Uterus (tissue), 4 donors: ENCODE measurements around the gene FHAD1. TPM values are rescaled to one million over a fixed set of nuclear protein-coding genes. Genes with fewer than 3 reads are reported as not detected.

Source experiments
- DNase-seq, 2 donors: peaks; one replicate each; pipeline ENCODE4 v3.0.0-alpha.2; 2019 to 2020
- H3K27ac ChIP-seq, 2 donors: fragments of 200-600 bp; sonication (generic); 1 replicate in 1 of 2; 2 replicates in 1 of 2; pipeline ENCODE4 v1.5.1; 2016 to 2018
- H3K27me3 ChIP-seq, 2 donors: fragments of 200-600 bp; sonication (generic); one replicate each; pipeline ENCODE4 v1.5.1; 2018 to 2019; ENCODE audit warnings: control low read depth in 1 of 2
- H3K36me3 ChIP-seq, 2 donors: fragments of 200-600 bp; sonication (generic); one replicate each; pipeline ENCODE4 v1.5.1; 2019; ENCODE audit warnings: control low read depth in 1 of 2
- H3K4me1 ChIP-seq, 2 donors: fragments of 200-600 bp; sonication (generic); one replicate each; pipeline ENCODE4 v1.5.1; 2018 to 2019; ENCODE audit warnings: control low read depth in 1 of 2
- H3K4me3 ChIP-seq, 2 donors: fragments of 200-600 bp; sonication (generic); 1 replicate in 1 of 2; 2 replicates in 1 of 2; pipeline ENCODE4 v1.5.1; 2018 to 2019; ENCODE audit warnings: mild to moderate bottlenecking in 1 of 2
- H3K9me3 ChIP-seq, 2 donors: fragments of 200-600 bp; sonication (generic); one replicate each; pipeline ENCODE4 v1.5.1; 2019; ENCODE audit warnings: control low read depth in 1 of 2
- CTCF ChIP-seq, 4 experiments: fragments of 200-600 bp in 2 of 4; fragments of 450-650 bp in 2 of 4; sonication (generic) in 2 of 4; IDR thresholded peaks; one replicate each; pipeline ENCODE4 v1.5.1; 2016 to 2019; ENCODE audit warnings: antibody characterized with exemption in 4 of 4, mild to moderate bottlenecking in 2 of 4, moderate library complexity in 1 of 4
- POLR2A ChIP-seq, 2 donors: fragments of 450-650 bp; IDR thresholded peaks; one replicate each; pipeline ENCODE4 v1.6.1; 2016; ENCODE audit warnings: antibody characterized with exemption in 2 of 2, mild to moderate bottlenecking in 1 of 2, moderate library complexity in 1 of 2
- intact Hi-C: fragments of 100-400 bp; cut with DNase I; formaldehyde crosslinking; loops from one replicate; pipeline ENCODE4 v1.15.1; 2023; ENCODE audit warnings: low total_unique reads
- total RNA-seq, 4 donors: library from RNA; depleted of rRNA in 3 of 4; stranded (reverse); fragments of >200 nt in 3 of 4; gene quantifications; one replicate each; pipeline versions ENCODE4 v1.1.0 to v1.2.4, GENCODE V29; 2014 to 2023
- donor health status: DM: yes; HTN: yes; CAD: no.

Gene FHAD1
- total RNA-seq, 4 donors from 2014 or later, result 1.1 to 4.1 TPM; not detected in 2

GRCh38 chr1:15397236-15397635 is 150.2 kb downstream of the FHAD1 start:
- no peak overlapping the region for H3K27ac ChIP-seq
- no peaks in the 10 kb centered on the region for H3K27me3 ChIP-seq
- DNase-seq, result no peak
- intact Hi-C loops, result no loop called here
- peaks cover 0 to 3% of the 10 kb centered on the region in 2 donors for H3K9me3 ChIP-seq
- H3K4me1 ChIP-seq, result no peaks in the 10 kb centered on the region
- TF ChIP-seq CTCF (IDR thresholded peaks at IDR 0.05), result no peak
- no peaks in the 10 kb centered on the region for H3K36me3 ChIP-seq
- no peak overlapping the region for H3K4me3 ChIP-seq

- no peak for DNase-seq
- no peak overlapping the region for H3K27ac ChIP-seq
- H3K36me3 ChIP-seq, result no peaks in the 10 kb centered on the region
- H3K4me1 ChIP-seq, result no peaks in the 10 kb centered on the region
- intact Hi-C loops, result no loop called here
- H3K27me3 ChIP-seq, result no peaks in the 10 kb centered on the region
- no peak overlapping the region for H3K4me3 ChIP-seq
- H3K9me3 ChIP-seq, result peaks cover 0 to 3% of the 10 kb centered on the region in 2 donors
- TF ChIP-seq CTCF (IDR thresholded peaks at IDR 0.05), result no peak
- TF ChIP-seq POLR2A (IDR thresholded peaks at IDR 0.05), result no peak
These were observed 152.7 kb downstream of the FHAD1 start for GRCh38 chr1:15399710-15400109.

GRCh38 chr1:15400627-15401026 is 153.6 kb downstream of the FHAD1 start:
- no peak for DNase-seq
- intact Hi-C loops, result no loop called here
- H3K27ac ChIP-seq, result no peak overlapping the region
- no peaks in the 10 kb centered on the region for H3K4me1 ChIP-seq
- H3K4me3 ChIP-seq, result no peak overlapping the region
- H3K27me3 ChIP-seq, result no peaks in the 10 kb centered on the region
- no peaks in the 10 kb centered on the region for H3K36me3 ChIP-seq
- H3K9me3 ChIP-seq, result peaks cover 0 to 3% of the 10 kb centered on the region in 2 donors
- TF ChIP-seq CTCF (IDR thresholded peaks at IDR 0.05), result no peak
- TF ChIP-seq POLR2A (IDR thresholded peaks at IDR 0.05), result no peak

- H3K9me3 ChIP-seq, result peaks cover 0 to 3% of the 10 kb centered on the region in 2 donors
- no peaks in the 10 kb centered on the region for H3K27me3 ChIP-seq
- no peaks in the 10 kb centered on the region for H3K4me1 ChIP-seq
- intact Hi-C loops, result no loop called here
- no peaks in the 10 kb centered on the region for H3K36me3 ChIP-seq
- TF ChIP-seq CTCF (IDR thresholded peaks at IDR 0.05), result no peak
- TF ChIP-seq POLR2A (IDR thresholded peaks at IDR 0.05), result no peak
- no peak overlapping the region for H3K4me3 ChIP-seq
- H3K27ac ChIP-seq, result no peak overlapping the region
- DNase-seq, result no peak
These were observed 154.5 kb downstream of the FHAD1 start for GRCh38 chr1:15401391-15402055.

- H3K27ac ChIP-seq, result no peak overlapping the region
- TF ChIP-seq CTCF (IDR thresholded peaks at IDR 0.05), result no peak
- no peak for TF ChIP-seq POLR2A (IDR thresholded peaks at IDR 0.05)
- intact Hi-C loops, result no loop called here
- peaks cover 0 to 3% of the 10 kb centered on the region in 2 donors for H3K9me3 ChIP-seq
- H3K4me3 ChIP-seq, result no peak overlapping the region
- no peaks in the 10 kb centered on the region for H3K27me3 ChIP-seq
- no peak for DNase-seq
- no peaks in the 10 kb centered on the region for H3K4me1 ChIP-seq
- no peaks in the 10 kb centered on the region for H3K36me3 ChIP-seq
These were observed 155.9 kb downstream of the FHAD1 start for GRCh38 chr1:15402809-15403450.
